SK-N-SH (cell line): ENCODE measurements around the gene ZAP70. TPM values are rescaled to one million over a fixed set of nuclear protein-coding genes. Genes with fewer than 3 reads are reported as not detected.

ENCODE experiments used
- CTCF ChIA-PET: fragments of 300-600, 350-600 bp; formaldehyde crosslinking; extraction: SDS; loops from one replicate; lab custom pipeline; 2021; lab: Yijun Ruan, JAX
- POLR2A ChIA-PET: fragments of 350-600 bp; sonication (Branson Sonifier 250); formaldehyde crosslinking; extraction: SDS; loops from one replicate; lab custom pipeline; 2020; ENCODE audit warnings: antibody characterized with exemption, inconsistent platforms; lab: Yijun Ruan, JAX
- DNase-seq: peaks from one replicate; pipeline ENCODE4 v3.0.0; 2012
- H2AFZ ChIP-seq: fragments of 200-600 bp; sonication (generic); 2 replicates; pipeline ENCODE4 v1.8.1; 2016; ENCODE audit warnings: antibody characterized with exemption, mild to moderate bottlenecking, low read depth
- H3F3A ChIP-seq: fragments of 200-600 bp; sonication (generic); replicated peaks from 2 replicates; pipeline ENCODE3; 2016; ENCODE audit warnings: antibody characterized with exemption, mild to moderate bottlenecking; ENCODE audit not compliant: insufficient read depth
- H3K27ac ChIP-seq, 2 experiments: fragments of 200-500 bp in 1 of 2; fragments of 200-600 bp in 1 of 2; sonication (Bioruptor generic) in 1 of 2; sonication (generic), shearing (Covaris generic) in 1 of 2; 2 replicates each; pipeline versions ENCODE4 v1.5.1 to v1.6.1; 2014 to 2016; ENCODE audit warnings: low read depth in 2 of 2, inconsistent platforms in 1 of 2, low read length in 1 of 2, mild to moderate bottlenecking in 1 of 2, mixed read lengths in 1 of 2
- H3K27me3 ChIP-seq: fragments of 200-600 bp; sonication (generic), shearing (Covaris generic); 2 replicates; pipeline ENCODE4 v1.6.1; 2016; ENCODE audit warnings: mixed run types; ENCODE audit not compliant: insufficient read depth
- H3K36me3 ChIP-seq, 2 experiments: fragments of 200-500 bp in 1 of 2; fragments of 200-600 bp in 1 of 2; sonication (Bioruptor generic) in 1 of 2; sonication (generic) in 1 of 2; replicated peaks in 1 of 2; 2 replicates each; pipeline versions ENCODE3 to v1.5.1; 2014 to 2016; ENCODE audit warnings: low read length in 1 of 2, mild to moderate bottlenecking in 1 of 2; ENCODE audit not compliant: insufficient read depth in 2 of 2, control insufficient read depth in 1 of 2
- H3K4me1 ChIP-seq, 2 experiments: fragments of 200-500 bp in 1 of 2; fragments of 200-600 bp in 1 of 2; sonication (Bioruptor generic) in 1 of 2; sonication (generic), shearing (Covaris generic) in 1 of 2; 2 replicates each; pipeline versions ENCODE4 v1.5.1 to v1.6.1; 2014 to 2016; ENCODE audit warnings: low read depth in 1 of 2, low read length in 1 of 2, mixed run types in 1 of 2; ENCODE audit not compliant: insufficient read depth in 2 of 2, control insufficient read depth in 1 of 2
- H3K4me2 ChIP-seq: fragments of 200-600 bp; sonication (generic), shearing (Covaris generic); 2 replicates; pipeline ENCODE4 v1.6.1; 2017; ENCODE audit warnings: mixed run types
- H3K4me3 ChIP-seq, 2 experiments: fragments of 200-500 bp in 1 of 2; fragments of 200-600 bp in 1 of 2; sonication (Bioruptor generic) in 1 of 2; sonication (generic), shearing (Covaris generic) in 1 of 2; 2 replicates each; pipeline versions ENCODE4 v1.5.1 to v1.8.1; 2014 to 2016; ENCODE audit warnings: low read depth in 2 of 2, inconsistent platforms in 1 of 2, low read length in 1 of 2, mild to moderate bottlenecking in 1 of 2, mixed read lengths in 1 of 2, moderate library complexity in 1 of 2
- H3K79me2 ChIP-seq: fragments of 200-600 bp; sonication (generic); 2 replicates; pipeline ENCODE4 v1.8.1; 2017; ENCODE audit warnings: mild to moderate bottlenecking; ENCODE audit not compliant: insufficient read depth
- H3K9ac ChIP-seq: fragments of 200-600 bp; sonication (generic); 2 replicates; pipeline ENCODE4 v1.6.1; 2017; ENCODE audit warnings: mixed run types
- H3K9me2 ChIP-seq: fragments of 200-600 bp; sonication (generic); 2 replicates; pipeline ENCODE4 v1.6.1; 2017; ENCODE audit warnings: mixed run types
- H3K9me3 ChIP-seq: fragments of 200-600 bp; sonication (generic); 2 replicates; pipeline ENCODE4 v1.6.1; 2017; ENCODE audit warnings: mixed run types, mild to moderate bottlenecking, moderate library complexity
- H4K20me1 ChIP-seq: fragments of 200-600 bp; sonication (generic); 2 replicates; pipeline ENCODE4 v1.6.1; 2017; ENCODE audit warnings: mild to moderate bottlenecking, mixed run types; ENCODE audit not compliant: insufficient read depth
- CTCF ChIP-seq: fragments of 200-600 bp; sonication (generic); IDR thresholded peaks from 2 replicates; pipeline ENCODE4 v1.6.1; 2017; ENCODE audit warnings: antibody characterized with exemption, mild to moderate bottlenecking, moderate library complexity
- EP300 ChIP-seq, 2 experiments: IDR thresholded peaks; 2 replicates each; pipeline versions ENCODE4 v1.4.0 to v1.6.1; 2012; ENCODE audit warnings: borderline replicate concordance in 1 of 2, low read depth in 1 of 2, low read length in 1 of 2
- FOXM1 ChIP-seq: IDR thresholded peaks from 2 replicates; pipeline ENCODE4 v1.4.0; 2012; ENCODE audit warnings: low read depth, mild to moderate bottlenecking
- GABPA ChIP-seq: IDR thresholded peaks from 2 replicates; pipeline ENCODE4 v1.4.0; 2012; ENCODE audit warnings: low read depth, mild to moderate bottlenecking
- GATA2 ChIP-seq: sonication (generic); formaldehyde crosslinking; IDR thresholded peaks from 2 replicates; pipeline ENCODE4 v1.5.0; 2020; ENCODE audit warnings: mild to moderate bottlenecking, missing genetic modification reagents
- MAX ChIP-seq: IDR thresholded peaks from 2 replicates; pipeline ENCODE4 v1.4.0; 2012; ENCODE audit warnings: low read depth
- NFIC ChIP-seq: IDR thresholded peaks from 2 replicates; pipeline ENCODE4 v1.4.0; 2012; ENCODE audit warnings: borderline replicate concordance
- NRF1 ChIP-seq: IDR thresholded peaks from 2 replicates; pipeline ENCODE4 v1.6.1; 2012; ENCODE audit warnings: low read depth, mild to moderate bottlenecking, low read length
- POLR2AphosphoS5 ChIP-seq: IDR thresholded peaks from 2 replicates; pipeline ENCODE4 v1.6.1; 2012; ENCODE audit warnings: low read depth, low read length
- RAD21 ChIP-seq: IDR thresholded peaks from 2 replicates; pipeline ENCODE4 v1.6.1; 2012; ENCODE audit warnings: mild to moderate bottlenecking, low read length
- RCOR1 ChIP-seq: fragments of 150-350 bp; IDR thresholded peaks from 2 replicates; pipeline ENCODE4 v1.6.1; 2017; ENCODE audit warnings: antibody characterized with exemption, low read length
- REST ChIP-seq: IDR thresholded peaks from 2 replicates; pipeline ENCODE4 v1.6.1; 2012; ENCODE audit warnings: mild to moderate bottlenecking, low read depth, low read length, moderate library complexity
- RFX5 ChIP-seq: IDR thresholded peaks from 2 replicates; pipeline ENCODE4 v1.6.1; 2012; ENCODE audit warnings: mild to moderate bottlenecking, improper control_type of control experiment, low read length
- RXRA ChIP-seq: IDR thresholded peaks from 2 replicates; pipeline ENCODE4 v1.4.0; 2012; ENCODE audit warnings: low read depth, mild to moderate bottlenecking, borderline replicate concordance
- TAF1 ChIP-seq: IDR thresholded peaks from 2 replicates; pipeline ENCODE4 v1.6.1; 2012; ENCODE audit warnings: low read depth, mild to moderate bottlenecking, low read length, moderate library complexity, borderline replicate concordance
- TCF12 ChIP-seq: IDR thresholded peaks from 2 replicates; pipeline ENCODE4 v1.4.0; 2012
- YY1 ChIP-seq: IDR thresholded peaks from 2 replicates; pipeline ENCODE4 v1.4.0; 2012; ENCODE audit warnings: low read depth, mild to moderate bottlenecking
- WGBS: methylation state at CpG from one replicate; pipeline ENCODE4 v1.1.6; 2017; ENCODE audit warnings: low lambda C conversion rate; 5-methylcytosine and 5-hydroxymethylcytosine counted together
- polyA plus RNA-seq, 3 experiments: library from polyadenylated mRNA; depleted of rRNA; stranded (reverse); fragments of >200 nt; gene quantifications; 2 replicates each; pipeline ENCODE4 v1.2.3, GENCODE V29; 2012
- TF ChIP-seq, protein P1 (sequence below): IDR thresholded peaks from 2 replicates; pipeline ENCODE4 v1.4.0; 2012; ENCODE audit warnings: low read depth, borderline replicate concordance

The ZAP70 gene
- polyA plus RNA-seq, 1 of the 3 experiments (the other 2 are of a cell fraction): 0.05 TPM

DNA sequence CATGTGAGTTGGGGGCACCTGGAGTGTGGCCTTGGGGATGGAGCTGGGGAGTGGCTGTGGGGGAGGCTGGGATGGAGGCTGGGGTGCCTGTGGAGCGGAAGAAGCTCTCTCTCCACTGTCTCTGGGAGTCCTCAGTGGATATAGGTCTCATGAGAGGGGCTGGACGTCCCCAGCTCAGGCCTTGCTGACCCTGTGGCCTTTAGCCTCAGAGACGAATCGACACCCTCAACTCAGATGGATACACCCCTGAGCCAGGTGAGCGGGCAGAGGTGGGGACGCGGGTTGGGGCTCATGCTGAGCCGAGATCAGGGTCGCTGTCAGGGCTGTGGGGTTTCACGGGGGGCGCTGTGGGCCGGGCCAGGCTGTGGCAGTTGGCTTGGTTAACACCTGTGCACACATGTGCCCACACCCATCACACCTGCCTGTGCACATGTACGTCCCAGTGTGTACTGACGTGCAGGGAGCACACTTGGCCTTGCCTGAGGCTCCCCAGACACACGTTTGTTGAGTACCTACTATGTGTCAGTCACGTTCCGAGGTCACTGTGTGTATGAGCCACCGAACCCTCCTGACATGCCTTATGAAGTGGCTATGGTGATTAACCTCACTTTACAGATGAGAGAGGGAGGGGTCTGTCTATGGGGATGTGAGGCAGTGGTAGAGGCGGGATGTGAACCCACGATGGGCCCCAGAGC, 20.1 kb downstream of the ZAP70 start:
- Histone ChIP-seq H3K9me2 (no peaks in the 10 kb centered on the region), H3K27me3 (no peaks in the 10 kb centered on the region), H3K4me2 (no peak overlapping the region), H3F3A (no peaks in the 10 kb centered on the region), H3K9me3 (no peaks in the 10 kb centered on the region), H3K36me3 (no peaks in the 10 kb centered on the region), H4K20me1 (no peaks in the 10 kb centered on the region), H3K9ac (no peak overlapping the region), H2AFZ (no peak overlapping the region), H3K27ac (no peak overlapping the region), H3K79me2 (no peaks in the 10 kb centered on the region), H3K4me1 (no peaks in the 10 kb centered on the region), H3K4me3 (no peak overlapping the region)
- WGBS: 59% methylated on average over 19 of the region's 20 CpGs
- POLR2A ChIA-PET: no interaction called here
- TF ChIP-seq TCF12: no peak
- TF ChIP-seq EP300 (IDR thresholded peaks at IDR 0.05; ENCODE audit: borderline replicate concordance in 1 of 2, low read depth in 1 of 2, low read length in 1 of 2): no peak
- no peak for TF ChIP-seq YY1
- TF ChIP-seq RAD21: no peak
- TF ChIP-seq GATA2 (CRISPR knock-in tag): no peak
- TF ChIP-seq NRF1: no peak
- no peak for TF ChIP-seq GABPA
- no peak for TF ChIP-seq RFX5
- no peak for TF ChIP-seq POLR2AphosphoS5
- TF ChIP-seq FOXM1: no peak
- TF ChIP-seq MAX: no peak
- no peak for TF ChIP-seq RXRA
- TF ChIP-seq REST: no peak
- TF ChIP-seq NFIC: no peak
- no peak for TF ChIP-seq CTCF
- TF ChIP-seq RCOR1: no peak
- TF ChIP-seq, protein P1, sequence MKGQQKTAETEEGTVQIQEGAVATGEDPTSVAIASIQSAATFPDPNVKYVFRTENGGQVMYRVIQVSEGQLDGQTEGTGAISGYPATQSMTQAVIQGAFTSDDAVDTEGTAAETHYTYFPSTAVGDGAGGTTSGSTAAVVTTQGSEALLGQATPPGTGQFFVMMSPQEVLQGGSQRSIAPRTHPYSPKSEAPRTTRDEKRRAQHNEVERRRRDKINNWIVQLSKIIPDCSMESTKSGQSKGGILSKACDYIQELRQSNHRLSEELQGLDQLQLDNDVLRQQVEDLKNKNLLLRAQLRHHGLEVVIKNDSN: no peak
- no peak for TF ChIP-seq TAF1
- no peak for DNase-seq
- CTCF ChIA-PET: no interaction called here
